ENCODE data around the gene SH3RF3. TPM values are rescaled to one million over a fixed set of nuclear protein-coding genes. Genes with fewer than 3 reads are reported as not detected.

The SH3RF3 gene
- total and polyA plus RNA-seq, 2 of the 13 experiments (the other 11 are each of a cell fraction or from before 2014, with no cell fraction given) = 0.04 TPM; not detected in 1

GRCh38 chr2:109335631-109336176 is 206.7 kb downstream of the SH3RF3 start (continued):
- no peak for TF ChIP-seq TFDP2 (CRISPR knock-in tag; IDR thresholded peaks at IDR 0.05)

GRCh38 chr2:109336296-109336695 is 207.3 kb downstream of the SH3RF3 start:
- ATAC-seq (no peak), DNase-seq (ENCODE audit: low spot score) (no peak), FAIRE-seq (no peak)
- no peak overlapping the region for H3K4me3 ChIP-seq (replicated peaks in 1 of 3; ENCODE audit: insufficient read depth in 1 of 3, low read depth in 2 of 3, low read length in 3 of 3)
- H4K20me1 ChIP-seq (ENCODE audit: insufficient read depth, low read length) = no peaks in the 10 kb centered on the region
- ChIA-PET POLR2A (no interaction called here), CTCF (ENCODE audit: low intra/inter-chr PET ratio, low total read pairs) (no interaction called here)
- BruUV-seq (replicated peaks) = no TSS peak
- no peaks in the 10 kb centered on the region for H3K4me1 ChIP-seq (ENCODE audit: insufficient read depth, low read length)
- TF ChIP-seq RBM22 (optimal IDR thresholded peaks at IDR 0.05; ENCODE audit: low read length) = no peak
- TF ChIP-seq ZNF704 (CRISPR knock-in tag; IDR thresholded peaks at IDR 0.05; ENCODE audit: borderline replicate concordance) = no peak
- TF ChIP-seq TEAD3 (CRISPR knock-in tag; optimal IDR thresholded peaks at IDR 0.05; ENCODE audit: borderline replicate concordance) = no peak
- TF ChIP-seq ZNF460 (CRISPR knock-in tag; IDR thresholded peaks at IDR 0.05; ENCODE audit: borderline replicate concordance) = no peak
- TF ChIP-seq SKIL (CRISPR knock-in tag; IDR thresholded peaks at IDR 0.05; ENCODE audit: borderline replicate concordance) = no peak
- in situ Hi-C loops (cut with HindIII; ENCODE audit: extremely low pct_ligation_motif_present, low pct_unique_long_range_greater_than_20kb) = no loop called here
- no peak overlapping the region for H3K9ac ChIP-seq (ENCODE audit: insufficient read depth, low read depth, low read length)
- H3K36me3 ChIP-seq (replicated peaks in 1 of 2; ENCODE audit: control insufficient read depth in 1 of 2, insufficient read depth in 2 of 2, low read length in 2 of 2) = no peaks in the 10 kb centered on the region
- no peaks in the 10 kb centered on the region for H3K9me3 ChIP-seq (ENCODE audit: low read length)
- no peak overlapping the region for H2AFZ ChIP-seq (ENCODE audit: low read length)
- intact Hi-C loops (cut with micrococcal nuclease; ENCODE audit: unreplicated experiment) = no loop called here
- no peaks in the 10 kb centered on the region for H3K79me2 ChIP-seq (ENCODE audit: insufficient read depth, low read length)
- 30% methylated on average over 6 of the region's 6 CpGs for WGBS (ENCODE audit: low lambda C conversion rate)
- H3K4me2 ChIP-seq (ENCODE audit: low read depth, low read length) = no peak overlapping the region
- H3K27ac ChIP-seq (ENCODE audit: extremely low read length, insufficient read depth, low read length) = no peak overlapping the region
- peaks cover 0 to 7% of the 10 kb centered on the region in 2 experiments; a peak in 3 of 5 replicates for H3K27me3 ChIP-seq (ENCODE audit: control insufficient read depth in 1 of 2, insufficient read depth in 2 of 2, low read length in 2 of 2)
